PC-3 (cell line): ENCODE data around the gene METTL24. TPM values are rescaled to one million over a fixed set of nuclear protein-coding genes. Genes with fewer than 3 reads are reported as not detected.

Experiments used
- ATAC-seq: fragments of 200-7000 bp; cut with Tn5 transposase; 2 replicates; pipeline ENCODE4 v1.9.1; 2020; ENCODE audit warnings: mild to moderate bottlenecking, moderate library complexity
- BruUV-seq: library from RNA; stranded (reverse); fragments of 400-500 nt; replicated peaks from 2 replicates; lab custom pipeline; 2021; lab: Mats Ljungman, UMichigan
- CTCF ChIA-PET: fragments of 300-600 bp; sonication (Branson Sonifier 250); formaldehyde crosslinking; loops from one replicate; lab custom pipeline; 2022; ENCODE audit warnings: antibody characterized with exemption; lab: Charles Lee
- POLR2A ChIA-PET: fragments of 300-600 bp; sonication (Branson Sonifier 250); formaldehyde crosslinking; loops from one replicate; lab custom pipeline; 2022; ENCODE audit warnings: antibody characterized with exemption; ENCODE audit not compliant: unreplicated experiment; lab: Charles Lee
- DNase-seq: peaks from one replicate; pipeline ENCODE4 v3.0.0-alpha.2; 2015
- H2AFZ ChIP-seq: fragments of 300-600 bp; sonication (generic); 2 replicates; pipeline ENCODE4 v1.6.0; 2016; ENCODE audit warnings: antibody characterized with exemption, low read length
- H3F3A ChIP-seq: fragments of 300-600 bp; sonication (generic); one replicate; pipeline ENCODE4 v1.6.0; 2017; ENCODE audit warnings: antibody characterized with exemption, low read length, control low read depth, mild to moderate bottlenecking; ENCODE audit not compliant: unreplicated experiment
- H3K27ac ChIP-seq: fragments of 300-600 bp; sonication (generic); 2 replicates; pipeline ENCODE4 v1.5.1; 2016; ENCODE audit warnings: mild to moderate bottlenecking, low read length
- H3K27me3 ChIP-seq: fragments of 300-600 bp; sonication (generic); 2 replicates; pipeline ENCODE4 v1.6.1; 2016; ENCODE audit warnings: low read length, mixed read lengths
- H3K36me3 ChIP-seq: fragments of 300-600 bp; sonication (generic); 2 replicates; pipeline ENCODE4 v1.6.1; 2016; ENCODE audit warnings: low read depth, mixed run types, low read length, mixed read lengths
- H3K4me1 ChIP-seq: fragments of 300-600 bp; sonication (generic); 2 replicates; pipeline ENCODE4 v1.5.1; 2016; ENCODE audit warnings: low read length; ENCODE audit not compliant: insufficient read depth
- H3K4me2 ChIP-seq: fragments of 300-600 bp; sonication (generic); 2 replicates; pipeline ENCODE4 v1.6.0; 2016; ENCODE audit warnings: low read length
- H3K4me3 ChIP-seq: fragments of 300-600 bp; sonication (generic); 2 replicates; pipeline ENCODE4 v1.5.1; 2016; ENCODE audit warnings: mild to moderate bottlenecking, low read length, mixed read lengths
- H3K79me2 ChIP-seq: fragments of 300-600 bp; sonication (generic); 2 replicates; pipeline ENCODE4 v1.6.1; 2017; ENCODE audit warnings: low read length, mixed read lengths
- H3K9ac ChIP-seq: fragments of 300-600 bp; sonication (generic); 2 replicates; pipeline ENCODE4 v1.6.0; 2016; ENCODE audit warnings: mild to moderate bottlenecking, low read length
- H3K9me2 ChIP-seq: fragments of 300-600 bp; sonication (generic); replicated peaks from 2 replicates; pipeline ENCODE4 v1.6.1; 2016; ENCODE audit warnings: mixed run types, low read length, mixed read lengths
- H3K9me3 ChIP-seq: fragments of 300-600 bp; sonication (generic); 2 replicates; pipeline ENCODE4 v1.6.1; 2016; ENCODE audit warnings: low read length, mixed read lengths
- H4K20me1 ChIP-seq: fragments of 300-600 bp; sonication (generic); 2 replicates; pipeline ENCODE4 v1.6.1; 2016; ENCODE audit warnings: low read length, mixed read lengths
- EZH2 ChIP-seq: fragments of 300-600 bp; sonication (generic); IDR thresholded peaks from one replicate; pipeline ENCODE4 v1.6.1; 2017; ENCODE audit warnings: antibody characterized with exemption, mild to moderate bottlenecking, low read length; ENCODE audit not compliant: unreplicated experiment
- EZH2phosphoT487 ChIP-seq: fragments of 300-600 bp; sonication (generic); IDR thresholded peaks from 2 replicates; pipeline ENCODE4 v1.6.1; 2018; ENCODE audit warnings: mild to moderate bottlenecking, antibody characterized with exemption, low read length, borderline replicate concordance
- intact Hi-C: fragments of 100-400 bp; cut with micrococcal nuclease; formaldehyde crosslinking; loops from 2 replicates; pipeline ENCODE4 v1.9.0; 2023
- total RNA-seq: library from RNA; depleted of rRNA; stranded (reverse); fragments of >200 nt; gene quantifications from 2 replicates; pipeline ENCODE4 v1.2.3, GENCODE V29; 2014
- TF ChIP-seq, protein P1 (sequence below): fragments of 300-600 bp; sonication (generic); conservative IDR thresholded peaks from 2 replicates; pipeline ENCODE4 v1.5.1; 2017; ENCODE audit warnings: antibody characterized with exemption, low read depth, mild to moderate bottlenecking, low read length

METTL24 gene
- total RNA-seq, 1 experiment from 2014 or later, result not detected

DNA sequence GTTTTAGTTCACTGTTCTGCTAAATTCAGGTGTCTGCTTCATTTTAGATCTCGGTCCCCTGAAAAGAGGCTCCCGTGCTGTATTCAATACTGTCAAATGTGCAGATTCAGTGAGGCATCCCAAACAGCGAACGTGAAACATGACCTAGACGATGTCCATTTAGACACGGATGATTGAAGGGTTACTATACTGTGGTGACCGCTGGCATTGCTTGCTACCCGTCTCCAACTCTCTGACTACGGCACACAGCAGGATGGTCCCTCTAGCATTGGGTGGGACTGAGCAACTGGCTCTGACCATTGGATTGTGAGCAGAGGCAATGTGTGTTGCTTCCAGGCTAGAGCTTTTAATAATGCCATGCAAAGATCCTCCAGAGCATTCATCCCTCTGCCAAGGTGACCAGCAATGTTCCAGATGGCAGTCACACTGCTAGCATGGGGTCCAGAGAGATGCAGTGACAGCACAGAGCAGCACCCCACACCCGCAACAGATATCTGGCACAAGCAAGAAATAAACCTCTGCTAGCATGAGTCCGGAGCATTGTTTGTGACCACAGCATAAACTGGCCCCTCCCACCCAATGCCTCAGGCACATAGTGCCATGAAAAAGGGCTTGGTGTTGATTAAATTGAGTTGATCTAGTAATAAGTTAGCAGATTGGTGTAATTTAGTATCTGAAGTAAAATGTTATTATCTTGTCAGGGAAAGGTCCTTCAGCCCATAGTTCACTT, 9.0 kb downstream of the METTL24 start:
- no peak overlapping the region for H3K4me3 ChIP-seq
- TF ChIP-seq EZH2 (no peak), EZH2phosphoT487 (no peak)
- TF ChIP-seq, protein P1, sequence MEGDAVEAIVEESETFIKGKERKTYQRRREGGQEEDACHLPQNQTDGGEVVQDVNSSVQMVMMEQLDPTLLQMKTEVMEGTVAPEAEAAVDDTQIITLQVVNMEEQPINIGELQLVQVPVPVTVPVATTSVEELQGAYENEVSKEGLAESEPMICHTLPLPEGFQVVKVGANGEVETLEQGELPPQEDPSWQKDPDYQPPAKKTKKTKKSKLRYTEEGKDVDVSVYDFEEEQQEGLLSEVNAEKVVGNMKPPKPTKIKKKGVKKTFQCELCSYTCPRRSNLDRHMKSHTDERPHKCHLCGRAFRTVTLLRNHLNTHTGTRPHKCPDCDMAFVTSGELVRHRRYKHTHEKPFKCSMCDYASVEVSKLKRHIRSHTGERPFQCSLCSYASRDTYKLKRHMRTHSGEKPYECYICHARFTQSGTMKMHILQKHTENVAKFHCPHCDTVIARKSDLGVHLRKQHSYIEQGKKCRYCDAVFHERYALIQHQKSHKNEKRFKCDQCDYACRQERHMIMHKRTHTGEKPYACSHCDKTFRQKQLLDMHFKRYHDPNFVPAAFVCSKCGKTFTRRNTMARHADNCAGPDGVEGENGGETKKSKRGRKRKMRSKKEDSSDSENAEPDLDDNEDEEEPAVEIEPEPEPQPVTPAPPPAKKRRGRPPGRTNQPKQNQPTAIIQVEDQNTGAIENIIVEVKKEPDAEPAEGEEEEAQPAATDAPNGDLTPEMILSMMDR, result no peak
- POLR2A ChIA-PET, result no interaction called here
- no peaks in the 10 kb centered on the region for H3K9me3 ChIP-seq
- H3K9me2 ChIP-seq, result no peaks in the 10 kb centered on the region
- DNase-seq (no peak), ATAC-seq (no peak)
- CTCF ChIA-PET, result no interaction called here
- no peaks in the 10 kb centered on the region for H3K4me1 ChIP-seq
- H3F3A ChIP-seq, result no peaks in the 10 kb centered on the region
- H3K27me3 ChIP-seq, result 0 out of 2 replicates have a peak, but pooled peaks cover under 1% of the 10 kb centered on the region
- no peak overlapping the region for H3K9ac ChIP-seq
- H3K36me3 ChIP-seq, result no peaks in the 10 kb centered on the region
- intact Hi-C loops, result no loop called here
- no peak overlapping the region for H3K27ac ChIP-seq
- H4K20me1 ChIP-seq, result no peaks in the 10 kb centered on the region
- H3K4me2 ChIP-seq, result no peak overlapping the region
- no TSS peak for BruUV-seq
- no peak overlapping the region for H2AFZ ChIP-seq
- H3K79me2 ChIP-seq, result no peaks in the 10 kb centered on the region

DNA sequence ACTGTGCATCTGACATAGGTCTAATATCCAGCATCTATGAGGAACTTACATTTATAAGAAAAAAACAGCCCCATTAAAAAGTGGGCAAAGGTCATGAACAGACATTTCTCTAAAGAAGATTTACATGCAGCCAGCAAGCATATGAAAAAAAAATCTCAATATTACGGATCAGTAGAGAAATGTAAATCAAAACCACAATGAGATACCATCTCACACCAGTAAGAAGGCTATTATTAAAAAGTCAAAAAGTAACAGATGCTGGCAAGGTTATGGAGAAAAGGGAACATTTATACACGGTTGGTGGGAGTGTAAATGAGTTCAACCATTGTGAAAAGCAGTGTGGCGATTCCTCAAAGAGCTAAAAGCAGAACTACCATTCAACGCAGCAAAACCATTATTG, 13.1 kb downstream of the METTL24 start:
- no peak for TF ChIP-seq EZH2
- TF ChIP-seq, protein P1, result no peak
- TF ChIP-seq EZH2phosphoT487, result no peak
- H3K79me2 ChIP-seq, result no peaks in the 10 kb centered on the region
- no peaks in the 10 kb centered on the region for H3K27me3 ChIP-seq
- H3K4me1 ChIP-seq, result no peaks in the 10 kb centered on the region
- no peak overlapping the region for H2AFZ ChIP-seq
- no peak overlapping the region for H3K4me3 ChIP-seq
- H3F3A ChIP-seq, result no peaks in the 10 kb centered on the region
- intact Hi-C loops, result no loop called here
- ATAC-seq (no peak), DNase-seq (no peak)
- CTCF ChIA-PET, result no interaction called here
- no peaks in the 10 kb centered on the region for H3K9me3 ChIP-seq
- no peak overlapping the region for H3K4me2 ChIP-seq
- no peak overlapping the region for H3K9ac ChIP-seq
- H3K27ac ChIP-seq, result no peak overlapping the region
- no TSS peak for BruUV-seq
- H3K36me3 ChIP-seq, result no peaks in the 10 kb centered on the region
- POLR2A ChIA-PET, result no interaction called here
- no peaks in the 10 kb centered on the region for H3K9me2 ChIP-seq
- no peaks in the 10 kb centered on the region for H4K20me1 ChIP-seq

DNA sequence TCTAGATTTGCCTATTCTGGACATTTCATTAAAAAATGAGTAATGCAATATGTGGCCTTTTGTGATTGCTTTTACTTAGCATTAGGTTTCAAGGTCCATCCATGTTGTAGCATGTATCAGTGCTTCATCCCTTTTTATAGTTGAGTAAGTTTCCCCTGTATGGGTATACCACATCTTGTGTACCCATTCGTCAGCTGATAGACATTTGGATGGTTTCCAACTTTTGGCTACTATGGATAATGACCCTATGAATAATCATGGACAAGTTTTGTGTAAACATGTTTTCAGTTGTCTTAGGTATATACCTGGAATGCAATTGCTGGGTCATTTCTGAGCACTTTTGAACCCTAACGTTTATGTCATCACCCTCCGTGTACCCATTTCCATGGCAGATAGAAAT, 15.4 kb downstream of the METTL24 start:
- intact Hi-C loops, result no loop called here
- Histone ChIP-seq H3K9ac (no peak overlapping the region), H4K20me1 (no peaks in the 10 kb centered on the region), H3K4me1 (no peaks in the 10 kb centered on the region), H3K27ac (no peak overlapping the region), H3K9me2 (no peaks in the 10 kb centered on the region), H3K79me2 (no peaks in the 10 kb centered on the region), H3K4me2 (no peak overlapping the region), H3F3A (no peaks in the 10 kb centered on the region), H3K9me3 (no peaks in the 10 kb centered on the region), H3K4me3 (no peak overlapping the region), H3K27me3 (no peaks in the 10 kb centered on the region), H3K36me3 (no peaks in the 10 kb centered on the region), H2AFZ (no peak overlapping the region)
- DNase-seq (peak; percentile 23), ATAC-seq (no peak)
- TF ChIP-seq EZH2phosphoT487 (no peak), EZH2 (no peak)
- TF ChIP-seq, protein P1, result no peak
- BruUV-seq, result no TSS peak
- ChIA-PET POLR2A (no interaction called here), CTCF (no interaction called here)
